GM21619 (cell line): ENCODE measurements around the gene ANKS6.
"Not testable (repeated sequence)": the region's sequence is repeated elsewhere in the genome, so short reads cannot be mapped to it uniquely, and the experiment has no call there.

ENCODE experiments used
- ATAC-seq: cut with Tn5 transposase; IDR thresholded peaks from one replicate; pipeline ENCODE4 v1.9.1; 2021; ENCODE audit not compliant: unreplicated experiment

Gene ANKS6

DNA sequence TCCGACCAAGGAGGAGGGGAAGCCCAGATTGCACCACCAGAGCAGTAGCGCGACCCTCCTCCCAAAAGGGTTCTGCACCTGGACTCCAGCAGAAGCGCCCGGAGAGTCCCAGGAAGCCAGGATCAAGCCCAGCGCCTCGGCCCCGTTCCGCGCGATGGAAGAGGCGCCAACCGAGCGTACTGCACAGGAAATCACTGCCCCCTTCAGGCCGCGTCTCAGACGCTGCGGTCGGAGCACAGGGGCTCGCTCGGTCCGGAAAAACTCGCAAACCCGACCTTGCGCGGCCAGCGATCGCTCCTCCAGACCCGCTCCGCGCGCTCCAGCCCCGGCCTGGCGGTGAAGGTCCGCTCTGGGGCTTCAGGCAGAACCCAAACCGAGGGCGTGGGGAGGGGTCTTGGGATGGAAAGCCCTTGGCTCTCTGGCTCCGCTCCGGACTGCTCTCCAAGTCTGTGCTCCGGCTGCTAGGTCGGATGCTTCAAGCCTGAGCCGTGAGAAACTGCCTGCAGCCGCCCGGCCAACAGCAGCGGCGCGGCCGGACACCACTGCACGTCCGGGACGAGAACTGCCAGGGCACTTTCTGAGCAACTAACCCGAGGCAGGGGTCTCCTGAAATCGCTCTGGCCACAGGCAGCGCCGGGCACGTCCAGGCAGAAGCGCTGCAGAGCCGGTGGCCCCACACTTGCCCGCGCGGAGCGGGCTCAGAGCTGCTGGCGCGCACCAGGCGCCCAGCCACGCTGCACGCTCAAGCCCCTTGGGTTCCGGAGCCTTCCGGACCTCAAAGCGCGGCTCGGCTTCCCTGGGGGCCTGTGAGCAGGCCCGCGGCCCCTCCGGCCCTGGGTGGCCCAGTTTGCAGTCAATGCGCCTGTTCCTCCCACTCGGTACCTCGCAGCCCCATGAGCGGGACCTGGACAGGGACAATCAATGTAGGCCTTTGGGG lies 88.9 kb downstream of the ANKS6 start:
- ATAC-seq, result no peak

DNA sequence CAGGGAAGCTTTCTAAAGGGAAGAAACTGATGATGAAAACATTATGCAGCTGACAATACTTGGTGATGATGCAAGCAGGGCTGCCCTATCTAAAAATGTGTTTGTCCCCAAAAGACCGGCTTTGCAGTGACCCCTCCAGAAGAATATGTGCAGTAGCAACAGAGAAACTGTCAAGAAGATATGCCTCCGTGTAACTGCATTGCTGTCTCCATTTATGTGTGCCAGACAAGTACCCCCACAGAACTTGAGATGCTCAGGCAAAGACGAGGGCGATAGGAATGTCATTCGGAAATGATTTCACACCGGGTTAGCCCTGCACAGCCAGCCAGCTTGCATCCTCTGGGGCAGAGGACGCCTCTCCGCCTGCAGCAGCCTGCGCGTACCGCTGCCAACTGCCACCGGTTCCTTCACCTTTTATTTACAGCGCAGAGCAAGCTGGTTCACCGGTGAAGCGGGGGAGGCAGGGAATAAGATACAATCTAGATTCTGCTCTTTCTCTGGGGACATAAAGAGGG lies 89.6 kb downstream of the ANKS6 start:
- no peak for ATAC-seq

DNA sequence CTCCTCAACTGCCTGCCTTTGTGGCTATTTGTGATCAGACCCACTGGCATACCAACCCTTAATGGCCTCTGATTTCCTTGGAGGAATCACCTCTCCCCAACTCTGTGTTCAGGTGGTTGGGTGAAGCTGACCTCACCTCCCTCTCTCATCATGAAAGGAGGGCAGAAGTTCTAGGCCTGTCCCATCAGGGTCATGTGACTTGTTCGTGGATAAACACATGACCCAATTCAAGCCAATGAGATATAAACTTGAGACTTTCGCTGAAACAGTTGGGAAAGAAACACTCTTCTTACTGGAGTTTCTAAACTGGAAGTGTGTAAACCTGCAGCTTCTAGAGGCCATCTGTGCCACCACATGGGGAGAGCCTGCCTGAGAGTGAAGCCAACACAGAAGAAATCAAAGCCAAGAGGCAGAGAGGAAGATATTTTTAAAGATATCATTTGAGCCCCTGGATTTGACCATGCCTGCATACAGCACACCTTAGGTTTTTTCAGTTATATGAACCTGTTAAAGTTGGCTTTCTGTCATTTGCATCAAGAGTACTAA lies 93.4 kb downstream of the ANKS6 start:
- no peak for ATAC-seq

DNA sequence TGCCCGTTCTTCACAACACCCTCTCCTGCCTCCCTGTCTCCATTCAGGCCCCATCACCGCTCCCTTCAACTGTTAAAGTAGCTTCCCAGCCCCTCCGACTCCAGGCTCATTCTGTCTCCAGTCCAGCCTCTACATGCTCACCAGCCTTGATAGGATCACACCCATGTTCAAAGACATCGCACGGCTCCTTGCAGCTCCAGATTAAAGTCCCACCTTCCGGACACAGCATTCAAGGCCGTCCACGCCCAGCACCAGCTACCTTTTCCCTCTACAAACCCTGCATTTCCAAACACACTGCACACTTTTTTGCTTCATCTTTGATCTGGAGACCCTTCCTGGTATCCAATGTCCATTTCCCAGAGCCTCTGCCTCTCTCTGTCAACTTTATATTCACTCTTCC lies 94.0 kb downstream of the ANKS6 start:
- ATAC-seq, result no peak

DNA sequence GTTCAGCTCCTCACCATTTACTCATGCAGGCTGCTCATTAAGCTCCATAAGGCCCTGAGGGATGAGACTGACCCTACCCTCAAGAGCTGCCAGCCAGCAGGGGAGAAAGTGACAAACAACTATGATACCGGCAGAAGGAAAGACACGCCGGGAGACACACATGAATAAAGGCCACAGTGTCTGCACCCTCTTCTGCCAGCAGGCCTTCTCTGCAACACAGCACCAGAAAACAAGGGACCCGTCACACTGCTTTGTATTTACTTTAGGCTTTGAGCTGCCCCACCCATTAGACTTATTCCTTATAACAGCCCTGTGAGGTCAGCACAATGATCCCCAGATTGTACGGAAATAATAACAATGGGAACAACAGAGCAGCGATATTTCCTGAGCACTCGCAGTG lies 94.8 kb downstream of the ANKS6 start:
- ATAC-seq, result no peak

DNA sequence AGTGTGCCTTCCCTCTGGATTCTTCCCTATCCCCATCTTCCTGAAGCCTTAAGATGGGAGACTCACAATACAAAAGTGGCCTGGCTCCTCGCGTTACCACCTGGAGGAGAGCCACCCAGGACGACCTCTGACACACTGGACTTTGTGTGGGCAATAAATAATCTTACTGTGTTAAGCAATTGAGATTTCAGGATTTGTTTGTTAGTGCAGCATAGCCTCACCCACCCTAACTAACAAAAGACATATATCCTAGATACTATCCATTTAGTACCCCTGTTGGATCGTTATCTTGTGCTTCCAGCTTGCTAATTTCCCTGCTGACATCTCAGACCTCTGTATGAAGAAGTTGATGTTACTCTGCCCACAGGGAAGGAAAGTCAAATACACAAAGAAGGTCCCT lies 95.6 kb downstream of the ANKS6 start:
- ATAC-seq, result no peak

DNA sequence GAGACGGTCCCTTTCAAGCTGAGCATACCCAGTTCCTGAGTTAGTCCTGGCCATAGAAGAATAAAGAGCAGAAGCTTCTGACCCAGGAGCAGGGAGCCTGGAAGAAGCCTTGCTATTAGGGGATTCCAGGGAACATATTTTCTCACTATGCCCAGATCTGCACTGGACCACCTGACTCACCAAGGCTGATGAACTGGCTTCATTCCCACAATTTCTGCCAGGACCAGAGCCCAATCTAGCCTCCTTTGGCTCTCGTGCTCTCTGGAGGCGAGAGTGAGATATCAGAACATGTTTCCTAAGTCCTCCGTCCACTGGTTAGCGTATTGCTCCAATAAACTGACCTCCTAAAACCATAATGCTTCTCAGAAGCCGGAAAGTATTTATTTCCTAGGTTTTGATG lies 97.5 kb downstream of the ANKS6 start:
- ATAC-seq, result no peak

DNA sequence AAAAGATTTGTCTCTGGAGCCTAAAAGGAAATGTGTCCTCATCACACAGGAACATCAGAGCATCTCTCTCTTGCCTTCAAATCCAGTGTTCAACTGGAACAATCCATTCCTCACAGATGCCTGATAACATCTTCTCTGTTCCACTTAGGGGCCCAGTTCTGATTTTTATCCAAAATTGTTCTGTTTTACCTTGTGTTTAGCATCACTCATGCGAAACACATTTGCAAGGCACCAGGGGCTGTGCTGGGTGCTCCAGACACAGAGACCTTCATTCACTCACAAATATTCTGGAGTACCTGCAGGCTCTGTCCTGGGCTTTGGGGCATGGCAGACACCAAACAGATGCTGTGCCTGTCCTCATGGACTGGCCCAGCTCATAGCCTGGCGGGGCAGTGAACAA lies 101.4 kb downstream of the ANKS6 start:
- ATAC-seq, result no peak

DNA sequence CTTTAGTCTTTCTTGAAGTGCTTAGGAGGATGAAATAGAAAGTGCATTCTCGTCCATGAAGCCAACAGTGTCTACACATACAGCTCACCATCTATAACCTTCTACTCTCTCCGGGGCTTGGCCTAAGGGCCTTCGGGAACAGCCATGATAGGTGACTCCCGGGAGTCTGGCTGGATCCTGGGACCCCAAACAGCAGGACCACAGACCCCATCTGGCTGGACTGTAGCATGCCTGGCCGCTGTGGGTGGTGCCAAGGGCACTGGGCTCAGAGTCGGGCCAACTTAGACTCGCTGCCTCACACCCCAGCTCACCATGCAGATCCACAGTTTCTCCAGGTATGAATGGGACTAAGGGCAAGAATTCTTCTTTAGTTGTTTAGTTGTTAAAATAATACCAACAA lies 104.0 kb downstream of the ANKS6 start:
- ATAC-seq, result no peak

DNA sequence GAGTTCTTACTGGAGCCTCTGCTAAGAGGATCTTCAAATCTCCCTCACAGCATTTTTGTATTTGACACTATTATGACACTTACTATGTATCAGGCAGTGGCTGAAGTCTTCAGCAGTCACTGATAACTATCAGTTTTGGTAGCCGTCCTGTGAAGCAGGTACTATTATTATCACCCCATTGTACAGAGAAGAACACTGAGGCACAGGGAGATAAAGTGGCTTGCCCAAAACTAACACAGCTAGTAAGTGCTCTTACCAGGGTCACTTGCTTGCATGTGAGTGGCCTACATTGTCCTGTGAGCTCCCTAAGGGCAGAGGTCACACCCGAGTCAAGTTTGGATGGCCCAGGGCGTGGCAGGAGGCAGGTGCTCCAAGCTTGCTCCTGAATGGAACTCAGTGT lies 104.5 kb downstream of the ANKS6 start:
- no peak for ATAC-seq

DNA sequence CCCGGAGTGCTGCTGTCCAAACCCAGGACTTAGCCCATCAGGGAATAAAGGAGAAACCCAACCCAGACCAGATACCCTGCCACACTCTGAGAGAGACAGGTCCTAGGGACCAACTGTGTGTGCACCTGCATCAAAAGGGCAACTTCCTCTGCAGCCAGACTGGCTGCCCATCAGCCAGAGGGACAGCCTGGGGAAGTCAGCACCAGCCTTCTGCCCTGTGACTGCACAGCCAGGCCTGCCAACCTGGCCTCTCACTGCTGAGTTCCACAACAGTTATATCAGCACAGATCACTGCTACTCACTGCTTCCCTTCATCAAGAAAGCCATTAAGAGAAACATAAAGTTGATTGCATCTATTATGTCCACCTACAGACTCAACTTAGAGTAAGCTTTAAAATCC lies 105.7 kb downstream of the ANKS6 start:
- no peak for ATAC-seq

DNA sequence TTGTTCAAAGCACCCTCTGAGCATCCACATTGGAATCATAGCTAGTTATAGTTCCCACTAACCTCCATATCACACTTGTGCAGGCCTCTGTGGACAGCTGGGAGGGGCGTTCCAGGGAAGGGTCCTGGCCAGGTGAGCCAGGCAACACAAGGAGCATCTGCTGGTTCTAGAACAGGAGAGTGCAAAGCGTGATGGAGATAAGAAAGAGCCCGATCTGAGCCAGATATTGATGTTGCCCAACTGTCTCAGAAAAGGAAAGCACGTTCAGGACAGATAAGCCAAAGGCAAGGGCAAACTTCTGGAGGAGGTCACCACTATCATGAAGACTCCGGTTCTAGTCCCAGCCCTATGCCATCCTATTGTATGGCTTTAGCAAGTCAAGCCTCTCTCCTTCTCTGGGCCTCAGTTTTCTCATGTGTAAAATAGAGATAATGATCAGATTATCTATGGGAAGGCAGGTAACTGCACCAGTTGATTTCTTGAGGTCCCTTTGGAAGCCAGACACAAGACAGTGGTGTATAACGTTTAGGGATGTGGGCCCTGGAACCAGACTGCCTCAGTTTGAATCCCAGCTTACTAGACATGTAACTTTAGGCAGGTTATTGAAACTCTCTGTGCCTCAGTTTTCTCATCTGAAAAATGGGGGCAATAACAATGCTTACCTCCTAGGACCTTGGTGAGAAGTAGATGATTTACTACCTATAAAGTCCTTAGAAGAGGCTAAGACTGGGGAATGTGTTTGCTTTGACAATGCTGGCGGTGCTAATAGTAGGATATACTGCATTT lies 107.5 kb downstream of the ANKS6 start:
- no peak for ATAC-seq

DNA sequence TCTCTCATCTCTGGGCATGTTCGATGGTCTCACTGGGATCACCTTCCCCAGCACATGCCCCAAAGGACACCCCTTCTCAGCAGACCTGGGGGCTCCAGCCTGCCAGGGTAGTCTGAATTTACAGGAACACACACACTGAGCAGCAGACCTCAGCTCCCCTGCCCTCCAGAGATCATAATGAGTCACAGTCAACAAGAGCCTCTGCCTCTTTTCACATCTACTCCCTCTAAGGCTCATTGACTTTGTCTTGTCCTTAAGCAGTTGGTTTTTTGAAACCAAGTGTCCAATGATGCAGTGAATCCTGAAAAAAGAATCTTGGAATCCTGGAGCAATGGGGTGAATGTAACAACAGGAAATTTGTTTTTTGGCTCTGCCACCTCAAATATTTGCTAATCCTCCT lies 108.4 kb downstream of the ANKS6 start:
- no peak for ATAC-seq

DNA sequence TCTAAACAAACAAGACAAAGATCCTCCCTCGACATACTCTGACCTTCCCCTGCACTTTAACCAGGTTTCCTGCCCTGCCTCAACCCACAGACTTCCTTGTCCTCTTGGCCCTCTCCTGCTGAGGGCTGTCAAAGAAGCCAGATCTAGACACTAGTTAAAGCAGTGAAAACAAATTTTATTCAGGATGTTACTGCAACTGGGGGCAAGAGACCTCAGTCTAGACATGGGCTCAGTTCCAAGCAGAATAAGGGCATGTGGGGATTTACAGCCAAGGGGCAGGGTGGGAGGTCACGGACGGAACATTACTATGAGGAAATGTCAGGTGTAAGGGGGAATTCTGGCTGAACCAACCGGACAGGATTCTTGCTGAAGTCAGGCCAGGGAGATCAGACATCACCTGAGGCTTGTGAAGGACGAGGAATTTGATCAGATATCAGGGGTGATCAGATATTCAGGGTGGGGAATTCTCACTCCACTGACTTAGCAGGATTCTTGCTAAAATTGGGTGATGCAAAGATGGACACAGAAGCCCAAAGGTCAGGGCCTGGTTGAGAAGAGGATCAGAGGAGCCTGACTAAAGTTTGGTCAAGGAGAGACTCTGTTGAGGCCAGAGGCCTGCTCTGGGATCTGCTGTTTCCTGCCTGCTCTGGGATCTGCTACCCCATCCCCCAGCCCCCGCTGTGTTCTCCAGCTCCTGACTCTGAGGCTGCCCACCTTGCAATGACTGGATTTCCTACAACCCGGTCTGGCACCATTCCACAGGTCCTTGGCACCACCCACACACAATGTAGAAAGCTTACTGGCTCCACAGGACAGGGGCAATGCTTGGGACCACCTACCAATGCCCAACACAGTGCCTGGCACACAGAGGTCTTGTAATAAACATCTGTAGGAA lies 109.1 kb downstream of the ANKS6 start:
- no peak for ATAC-seq

DNA sequence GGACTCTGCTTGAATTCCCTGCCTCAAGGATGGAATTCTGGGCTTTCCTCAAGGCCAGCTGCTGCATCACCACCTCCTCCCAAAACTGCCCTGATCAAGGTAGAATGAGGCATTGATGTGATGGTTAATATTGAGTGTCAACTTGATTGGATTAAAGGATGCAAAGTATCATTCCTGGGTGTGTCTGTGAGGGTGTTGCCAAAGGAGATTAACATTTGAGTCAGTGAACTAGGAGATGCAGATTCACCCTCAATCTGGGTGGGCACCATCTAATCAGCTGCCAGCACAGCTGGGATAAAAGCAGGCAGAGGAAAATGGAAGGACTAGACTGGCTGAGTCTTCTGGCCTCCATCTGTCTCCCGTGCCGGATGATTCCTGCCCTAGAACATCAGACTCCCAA lies 111.5 kb downstream of the ANKS6 start:
- not testable (repeated sequence) for ATAC-seq
